RCC 7860 (cell line): ENCODE results near the gene HOXA10.

Experiments used
- DNase-seq: peaks from one replicate; pipeline ENCODE4 v3.0.0-alpha.2; 2015; ENCODE audit warnings: low spot score
- FAIRE-seq: peaks from 2 replicates; lab custom pipeline; 2012; peaks lifted over from hg19 to GRCh38; lab: Jason Lieb, UNC

Gene HOXA10

GRCh38 chr7:27191833-27192545 lies 17.9 kb upstream of the HOXA10 start:
- FAIRE-seq (no peak), DNase-seq (no peak)

DNA sequence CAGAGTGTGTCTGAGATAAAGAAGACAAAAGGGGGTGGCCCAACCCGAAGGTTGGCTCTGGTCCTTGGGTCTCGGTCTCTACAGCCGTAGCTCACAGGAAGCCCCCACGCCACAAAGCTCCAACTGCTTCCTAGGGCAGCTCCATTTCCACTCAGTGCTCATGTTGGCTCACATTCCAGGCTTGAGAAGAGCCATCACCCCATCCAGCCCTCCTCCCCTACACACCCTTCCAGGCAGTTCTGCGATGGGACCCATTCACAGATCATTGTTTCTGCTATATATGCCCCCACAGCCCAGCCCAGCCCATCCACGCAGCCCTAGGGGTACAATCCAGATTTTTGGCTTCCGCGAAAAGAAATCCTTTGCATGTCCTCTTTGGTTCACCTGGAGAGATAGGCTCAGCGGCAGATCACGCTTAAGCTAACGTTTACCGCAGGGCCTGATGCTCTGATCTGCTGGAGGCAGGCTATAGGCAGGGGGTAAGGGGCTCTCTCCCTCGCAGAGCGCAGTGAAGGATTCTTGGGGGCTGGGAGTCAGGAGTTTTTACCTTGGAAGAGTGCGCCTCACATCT lies 17.1 kb upstream of the HOXA10 start:
- DNase-seq = no peak
- no peak for FAIRE-seq

DNA sequence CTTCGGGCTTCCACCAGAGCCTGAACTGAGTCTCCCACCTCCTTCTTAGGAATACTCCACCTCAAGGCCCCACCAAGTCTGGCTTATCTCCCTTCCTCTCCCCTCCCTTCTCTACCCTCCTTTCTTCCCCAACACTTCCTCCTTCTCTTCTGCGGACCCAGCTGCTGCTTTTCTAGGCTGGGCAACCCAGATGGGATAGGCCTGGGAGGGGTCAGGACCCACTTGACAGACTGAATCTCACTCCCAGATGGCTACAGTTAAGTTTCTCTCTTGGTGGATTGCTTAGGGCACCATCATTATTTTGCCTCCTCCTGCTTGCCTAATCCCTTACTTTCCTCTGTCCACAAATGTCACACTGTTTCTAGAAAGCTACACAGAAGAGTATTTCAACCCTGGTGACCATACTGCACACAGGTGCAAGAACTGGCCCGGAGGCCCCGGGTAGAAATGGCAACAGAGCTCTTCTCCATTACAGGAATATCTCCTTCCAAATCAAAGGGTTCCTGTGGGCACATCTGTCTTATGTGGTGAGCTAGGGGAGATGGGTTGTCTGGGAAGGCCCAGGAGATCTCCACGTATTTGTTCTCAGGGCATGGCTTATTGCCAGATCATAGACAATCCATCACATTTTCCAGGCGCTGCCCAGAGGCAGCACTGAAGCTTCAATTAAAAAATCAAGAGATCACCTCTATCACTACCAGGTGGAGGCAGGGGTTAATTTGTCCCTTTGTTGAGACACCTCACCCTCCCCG lies 16.1 kb upstream of the HOXA10 start:
- FAIRE-seq (no peak), DNase-seq (no peak)

GRCh38 chr7:27189295-27189996 lies 15.3 kb upstream of the HOXA10 start:
- DNase-seq = no peak
- FAIRE-seq = no peak

DNA sequence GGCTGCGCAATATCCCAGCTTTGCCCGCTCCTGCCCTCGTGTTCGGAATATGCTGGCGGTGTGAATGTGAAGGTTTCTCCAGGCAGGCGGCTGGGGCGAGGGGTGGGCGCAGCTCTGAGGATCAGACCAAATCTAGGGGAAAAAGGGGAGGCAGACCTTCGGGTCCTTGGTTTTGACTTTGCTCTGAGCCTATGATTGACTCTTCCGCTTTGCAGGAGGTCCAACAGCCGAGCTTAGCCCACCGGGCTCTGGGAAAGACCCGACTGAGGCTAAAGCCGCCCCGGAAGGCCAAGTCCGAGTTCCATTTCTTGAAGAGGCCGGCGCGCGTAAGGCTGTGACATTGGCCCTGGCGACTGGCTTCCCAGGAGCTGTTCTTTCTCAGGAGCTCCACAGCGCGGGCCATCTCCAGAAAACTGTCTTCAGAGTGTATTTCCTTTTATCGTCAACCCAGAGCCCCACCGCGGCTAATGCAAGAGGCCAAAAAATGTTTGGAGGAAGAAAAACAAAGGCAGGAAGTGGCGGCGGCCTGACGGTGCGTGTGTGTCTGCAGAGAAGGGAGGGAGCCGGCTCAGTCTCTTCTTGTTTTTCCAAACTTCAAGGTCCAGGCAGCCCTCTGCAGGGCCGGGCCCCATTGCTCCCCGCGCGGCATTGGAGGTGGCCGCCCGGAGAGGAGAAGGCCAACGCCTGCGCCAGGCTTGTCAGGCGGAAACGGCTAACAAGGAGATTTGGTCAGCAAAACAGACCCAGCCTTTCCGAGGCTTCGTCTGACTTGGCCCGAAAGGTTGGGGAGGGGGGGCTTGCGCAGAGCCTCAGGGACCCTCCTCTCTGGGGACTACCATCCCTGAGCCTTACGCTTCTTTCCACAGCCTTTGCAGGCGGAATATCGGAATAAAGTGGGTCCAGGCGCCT lies 14.5 kb upstream of the HOXA10 start:
- no peak for FAIRE-seq
- no peak for DNase-seq

GRCh38 chr7:27187475-27188385 lies 13.6 kb upstream of the HOXA10 start:
- DNase-seq (no peak), FAIRE-seq (no peak)

DNA sequence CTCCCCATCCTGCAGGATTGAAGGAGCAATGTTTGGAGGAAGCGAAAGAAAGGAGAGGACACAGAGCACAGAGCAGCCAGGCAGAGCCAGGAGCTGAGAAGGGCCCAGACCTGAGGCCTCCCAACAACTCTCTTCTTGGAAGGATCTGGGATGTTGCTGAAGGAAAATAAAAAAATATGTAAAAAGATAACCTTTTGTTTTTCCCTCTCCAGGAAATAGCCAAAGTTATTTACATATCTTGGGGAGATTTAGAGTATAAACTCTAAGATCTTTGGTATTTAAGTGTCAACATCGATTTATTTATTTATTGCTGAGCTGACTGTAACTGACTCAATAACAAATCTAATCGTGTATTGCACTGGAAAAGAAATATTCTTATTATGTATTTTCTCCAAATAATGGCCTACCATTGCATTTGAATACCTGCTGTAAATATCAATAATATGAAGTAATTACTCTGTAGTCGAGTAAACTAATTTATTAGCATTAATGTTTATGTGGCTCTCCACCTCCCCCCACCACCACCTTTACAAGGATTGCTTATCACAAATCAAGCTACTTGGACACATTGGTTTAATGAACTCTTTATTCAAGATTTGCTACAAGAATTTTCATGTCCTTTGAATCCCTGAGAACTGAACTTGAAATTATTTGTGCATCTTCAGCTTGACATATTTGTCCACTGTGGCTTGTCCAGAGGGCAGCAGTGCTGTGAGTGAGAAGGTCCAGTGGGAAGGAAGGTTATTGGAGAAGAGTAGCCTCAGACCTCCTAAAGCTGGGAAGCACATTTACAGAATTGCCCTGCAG lies 12.8 kb upstream of the HOXA10 start:
- DNase-seq (no peak), FAIRE-seq (no peak)

- DNase-seq (no peak), FAIRE-seq (no peak)
Measured at GRCh38 chr7:27185854-27186667, 11.9 kb upstream of the HOXA10 start.

GRCh38 chr7:27185013-27185853 lies 11.1 kb upstream of the HOXA10 start, which contains the start of gene HOXA11:
HOXA11 (minus strand) TSS chr7:27185232; CDS start chr7:27185144, 88 bp downstream.
- FAIRE-seq = no peak
- DNase-seq = no peak

- DNase-seq (peak; percentile 49), FAIRE-seq (no peak)
Measured at GRCh38 chr7:27184337-27185012, 10.4 kb upstream of the HOXA10 start.

GRCh38 chr7:27183682-27184336 lies 9.7 kb upstream of the HOXA10 start:
- FAIRE-seq = no peak
- no peak for DNase-seq

DNA sequence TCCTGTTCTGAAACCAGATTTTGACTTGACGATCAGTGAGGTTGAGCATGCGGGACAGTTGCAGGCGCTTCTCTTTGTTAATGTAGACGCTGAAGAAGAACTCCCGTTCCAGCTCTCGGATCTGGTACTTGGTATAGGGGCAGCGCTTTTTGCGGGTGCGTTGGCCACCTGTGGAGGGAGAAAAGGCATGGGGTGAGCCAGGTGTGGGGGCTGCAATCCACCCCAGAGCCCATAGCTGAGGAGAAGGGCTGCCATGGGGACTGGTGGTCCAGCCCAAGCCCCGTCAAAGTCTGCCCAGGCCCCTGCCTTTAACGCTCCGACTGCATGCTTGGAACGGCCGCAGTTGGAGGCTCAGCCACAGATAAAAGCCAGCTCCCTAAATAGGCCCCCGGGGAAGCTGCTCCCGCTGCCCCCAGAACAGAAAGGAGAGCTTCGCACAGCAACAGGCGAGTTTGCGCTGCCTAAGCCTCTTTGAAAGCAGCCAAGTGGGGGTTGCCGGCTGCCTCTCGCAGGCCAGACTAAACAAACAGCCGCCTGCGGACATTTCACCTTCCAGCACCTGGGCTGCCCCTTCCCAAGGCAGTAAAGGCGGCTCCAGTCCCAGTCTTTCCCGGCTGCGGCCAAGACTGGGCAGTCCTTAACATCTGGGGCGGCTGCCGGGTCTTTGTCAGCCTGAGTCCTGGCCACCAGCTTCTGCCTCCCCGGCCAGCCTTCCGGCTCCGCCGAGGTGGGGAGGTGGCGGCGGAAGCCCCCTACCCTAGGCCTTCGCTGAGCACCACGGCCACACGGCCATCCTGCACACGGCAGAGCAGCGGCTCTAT lies 9.0 kb upstream of the HOXA10 start:
- FAIRE-seq (no peak), DNase-seq (no peak)

- DNase-seq = no peak
- FAIRE-seq = no peak
Measured at GRCh38 chr7:27182285-27182841, 8.2 kb upstream of the HOXA10 start.

- no peak for FAIRE-seq
- DNase-seq = no peak
Measured at GRCh38 chr7:27181795-27182275, 7.7 kb upstream of the HOXA10 start.
